IPS-18c (cell line): ENCODE results near the gene TPM4.
"Not testable (repeated sequence)": the region's sequence is repeated elsewhere in the genome, so short reads cannot be mapped to it uniquely, and the experiment has no call there.

ENCODE experiments used
- H3K4me3 ChIP-seq: 2 replicates; pipeline ENCODE4 v1.7.0; 2013; ENCODE audit warnings: low read depth, mild to moderate bottlenecking, low read length, moderate library complexity; ENCODE audit not compliant: insufficient read depth
- H3K9me3 ChIP-seq: one replicate; pipeline ENCODE4 v1.6.1; 2013; ENCODE audit warnings: mild to moderate bottlenecking, low read length, moderate library complexity; ENCODE audit not compliant: control insufficient read depth, insufficient read depth

Gene TPM4

DNA sequence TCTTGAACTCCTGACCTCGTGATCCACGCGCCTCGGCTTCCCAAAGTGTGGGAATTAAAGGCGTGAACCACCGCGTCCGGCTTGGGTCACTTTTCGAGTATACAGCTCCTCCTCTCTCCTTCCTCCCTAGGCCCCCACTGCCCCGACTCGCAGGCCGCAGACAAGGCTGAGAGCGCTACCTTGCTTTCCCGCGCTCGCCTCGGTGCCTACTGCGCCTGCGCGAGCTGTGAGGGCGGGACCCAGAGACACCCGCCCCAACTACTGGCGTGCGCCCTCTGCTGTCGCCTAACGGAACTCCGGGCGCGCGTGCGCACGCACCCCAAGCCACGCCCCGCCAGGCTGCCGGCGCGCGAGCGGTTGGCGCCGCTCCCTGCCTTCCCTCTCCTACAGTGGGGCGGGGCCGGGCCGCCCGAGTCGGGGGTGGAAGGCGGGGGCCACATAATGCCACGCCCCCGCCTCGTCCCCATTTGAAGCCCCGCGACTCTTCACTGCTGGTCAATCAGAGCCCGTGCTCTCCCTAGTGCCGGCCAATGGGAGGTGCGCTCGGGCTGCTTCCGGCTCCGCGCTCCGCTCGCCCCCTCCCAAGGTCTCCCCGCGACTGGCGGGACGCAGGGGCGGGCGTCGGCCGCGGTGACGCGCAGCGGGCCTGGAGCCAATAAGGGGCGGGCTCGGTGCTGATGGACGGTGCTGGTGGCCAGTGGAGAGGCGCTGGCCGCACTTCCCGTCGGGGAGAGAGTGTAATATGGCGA lies 35.0 kb downstream of the TPM4 start, which contains the start of gene RAB8A:
RAB8A (plus strand) TSS at position 730 of the 749 bp plus-strand sequence; CDS start at position 743, 13 bp downstream.
- Histone ChIP-seq H3K9me3 (no peaks in the 10 kb centered on the region), H3K4me3 (peak within 1 kb of the TSS; percentile 90)

DNA sequence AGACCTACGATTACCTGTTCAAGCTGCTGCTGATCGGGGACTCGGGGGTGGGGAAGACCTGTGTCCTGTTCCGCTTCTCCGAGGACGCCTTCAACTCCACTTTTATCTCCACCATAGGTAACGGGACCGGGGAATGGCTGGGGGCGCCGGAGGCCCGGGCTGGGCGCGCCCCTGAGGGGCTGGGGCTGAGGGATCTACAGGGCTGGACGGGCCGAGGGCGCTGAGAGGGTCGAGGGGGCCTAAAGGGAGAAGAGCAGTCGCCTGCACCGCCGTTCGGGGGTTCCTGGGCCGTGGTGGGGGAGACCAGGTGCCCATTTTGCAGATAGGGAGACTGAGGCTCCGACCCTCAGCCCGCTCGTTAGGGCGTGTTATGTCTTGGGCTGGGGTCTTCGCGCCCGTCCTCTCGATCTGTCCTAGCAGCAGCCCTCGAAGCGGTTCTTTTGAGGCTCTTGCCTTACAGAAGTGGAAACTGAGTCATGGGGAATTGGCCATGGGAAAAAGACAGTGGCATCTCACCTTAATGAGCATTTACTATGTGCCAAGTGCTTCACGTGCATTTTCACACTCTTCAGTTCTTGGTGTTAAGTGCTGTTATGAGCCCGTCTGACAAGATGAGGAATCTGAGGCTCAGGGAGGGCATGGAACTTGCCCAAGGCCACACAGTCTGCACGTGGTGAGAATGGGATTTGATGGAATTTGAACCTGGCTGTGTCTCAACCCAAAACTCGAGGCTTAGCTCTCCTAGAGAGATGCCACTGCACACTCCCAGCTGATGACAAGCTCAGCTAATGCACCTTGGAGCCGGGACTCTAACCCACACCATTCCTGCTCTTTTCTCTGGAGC lies 35.8 kb downstream of the TPM4 start:
- Histone ChIP-seq H3K9me3 (no peaks in the 10 kb centered on the region), H3K4me3 (peak overlapping the region; percentile 90)

DNA sequence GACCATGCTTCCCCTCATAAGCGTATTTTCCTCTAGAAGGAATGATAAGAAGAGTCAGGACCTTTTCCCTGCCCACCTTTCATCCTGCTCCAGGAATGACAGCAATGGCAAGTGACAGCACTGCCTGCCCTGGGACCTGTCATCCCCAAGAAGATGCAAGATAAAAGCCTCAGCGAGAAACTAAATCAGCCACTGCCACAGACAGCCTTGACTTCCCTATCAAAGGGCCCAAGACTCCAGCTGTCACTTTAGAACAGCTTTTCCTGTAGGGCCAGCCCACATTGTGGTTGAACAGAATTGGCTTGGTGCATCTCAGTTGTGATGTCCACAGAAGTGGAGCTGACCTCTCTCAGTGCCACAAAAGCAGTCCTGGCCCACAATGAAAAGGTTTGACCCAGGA lies 36.5 kb downstream of the TPM4 start:
- H3K4me3 ChIP-seq: peak overlapping the region; percentile 90
- no peaks in the 10 kb centered on the region for H3K9me3 ChIP-seq

DNA sequence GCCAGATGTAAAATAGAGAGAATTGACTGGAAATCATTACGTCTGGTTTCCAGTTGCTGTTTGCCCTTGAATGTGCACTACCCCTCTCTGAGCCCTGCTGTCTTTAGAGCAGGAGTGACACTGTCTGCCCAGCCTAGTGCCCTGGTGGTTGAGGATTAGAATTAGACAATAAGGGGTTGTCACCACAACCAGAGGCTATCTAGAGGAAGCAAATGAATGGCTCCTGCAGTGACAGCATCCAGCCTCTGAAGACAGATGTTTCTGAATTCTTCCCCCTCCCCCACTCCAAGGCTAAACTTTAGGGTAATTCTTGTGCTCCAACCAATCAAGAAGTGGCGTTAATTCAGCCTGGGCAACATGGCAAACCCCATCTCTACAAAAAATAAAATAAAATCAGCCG lies 37.4 kb downstream of the TPM4 start:
- Histone ChIP-seq H3K9me3 (no peaks in the 10 kb centered on the region), H3K4me3 (no peak overlapping the region)

DNA sequence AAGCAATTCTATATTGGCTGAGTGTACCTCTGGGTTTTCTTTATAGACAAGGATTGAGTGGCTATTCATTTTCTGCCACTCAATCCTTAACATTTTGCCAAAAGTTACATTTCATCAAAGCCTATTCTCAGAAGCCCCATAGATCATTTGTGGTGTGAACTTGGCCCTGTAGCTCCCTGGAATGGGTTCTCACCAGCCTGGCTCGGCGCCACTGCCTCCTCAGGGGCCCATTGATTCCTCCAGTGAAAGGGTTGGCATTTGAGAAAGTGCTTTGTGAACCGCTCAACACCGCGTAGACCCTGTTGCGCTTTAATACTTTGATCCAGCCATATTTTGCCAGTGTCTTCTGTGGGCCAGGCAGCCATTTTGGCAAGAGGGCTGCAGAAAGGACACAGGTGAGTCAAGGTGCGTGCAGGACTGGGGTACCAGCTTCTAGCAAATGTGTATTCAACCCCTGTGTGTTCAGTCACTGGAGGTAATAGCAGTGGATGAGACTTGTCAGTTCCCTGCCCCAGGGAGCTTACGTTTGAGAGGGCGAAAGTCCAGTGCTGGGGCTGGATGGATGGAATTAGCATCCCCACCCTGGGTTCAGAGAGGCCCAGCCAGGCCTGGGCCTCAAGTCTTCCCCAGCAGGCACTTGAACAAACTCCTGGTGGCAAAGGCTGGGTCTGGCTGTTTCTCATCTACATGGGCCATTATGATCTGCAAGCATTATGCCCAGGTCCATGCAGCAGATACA lies 39.2 kb downstream of the TPM4 start:
- no peak overlapping the region for H3K4me3 ChIP-seq
- H3K9me3 ChIP-seq: no peaks in the 10 kb centered on the region

DNA sequence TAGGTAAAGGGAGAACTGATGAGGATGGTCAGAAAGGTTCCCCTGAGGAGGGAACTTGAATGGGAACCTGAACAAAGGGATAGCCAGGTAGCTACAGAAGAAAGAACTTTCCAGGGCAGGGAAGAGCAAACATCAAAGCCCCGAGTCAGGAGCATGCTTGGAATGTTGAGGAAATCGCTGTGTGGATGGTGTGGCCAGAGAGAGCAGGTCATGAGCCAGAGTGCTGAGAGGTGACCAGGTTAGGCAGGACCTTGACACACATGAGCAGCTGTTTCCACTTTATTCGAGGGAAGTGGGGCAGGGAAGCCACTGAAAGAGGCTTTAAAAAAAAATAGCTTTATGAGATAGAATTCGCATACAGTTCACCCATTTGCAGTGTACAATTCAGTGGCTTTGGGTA lies 39.8 kb downstream of the TPM4 start:
- Histone ChIP-seq H3K4me3 (no peak overlapping the region), H3K9me3 (no peaks in the 10 kb centered on the region)

DNA sequence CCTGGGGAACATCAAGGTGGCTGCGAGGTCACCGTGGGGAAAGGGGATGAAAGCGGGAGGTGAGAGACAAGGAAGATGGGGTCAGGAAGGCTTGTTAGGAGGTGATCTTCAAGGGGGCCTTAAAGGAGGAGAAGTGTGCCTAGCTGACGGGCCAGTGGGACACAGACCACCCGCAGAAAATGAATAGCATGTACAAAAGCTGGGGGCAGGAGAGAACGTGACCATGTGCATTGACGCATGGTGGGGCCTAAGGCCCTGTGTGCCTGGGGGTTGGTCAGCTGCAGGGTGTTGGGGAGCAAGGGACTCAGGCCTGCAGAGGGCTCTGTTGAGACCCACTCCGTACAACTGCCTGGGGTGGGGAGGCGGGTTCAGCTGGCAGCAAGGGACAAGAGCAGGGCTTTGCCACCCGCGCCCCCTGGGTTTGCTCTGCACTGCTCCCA lies 41.3 kb downstream of the TPM4 start:
- Histone ChIP-seq H3K9me3 (no peaks in the 10 kb centered on the region), H3K4me3 (no peak overlapping the region)

DNA sequence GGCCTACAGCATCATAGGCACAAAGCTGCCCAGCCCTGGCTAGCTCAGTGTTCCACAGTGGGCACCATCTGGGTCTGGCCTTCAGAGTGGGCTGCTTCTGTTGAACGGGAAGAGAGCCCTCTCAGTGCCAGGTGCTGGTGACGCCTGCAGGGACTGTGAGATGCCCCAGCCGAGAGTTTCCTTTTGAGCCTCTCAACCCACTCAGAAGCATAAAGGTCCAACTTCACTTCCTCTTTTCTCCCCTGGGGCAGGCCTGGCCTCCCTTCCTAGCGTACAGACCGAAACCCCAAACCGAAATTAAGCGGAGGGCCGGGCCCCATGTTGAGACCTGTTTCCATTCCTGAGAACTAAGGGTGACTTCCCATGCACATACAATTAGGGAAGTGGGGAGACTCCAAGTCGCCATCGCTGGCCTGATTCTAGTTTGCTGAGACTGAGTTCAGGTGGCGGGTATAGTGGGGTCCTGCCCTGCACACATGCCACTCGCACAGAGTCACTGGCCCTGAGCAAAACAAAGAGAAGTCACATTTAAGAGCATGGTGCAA lies 42.3 kb downstream of the TPM4 start:
- Histone ChIP-seq H3K9me3 (no peaks in the 10 kb centered on the region), H3K4me3 (no peak overlapping the region)

DNA sequence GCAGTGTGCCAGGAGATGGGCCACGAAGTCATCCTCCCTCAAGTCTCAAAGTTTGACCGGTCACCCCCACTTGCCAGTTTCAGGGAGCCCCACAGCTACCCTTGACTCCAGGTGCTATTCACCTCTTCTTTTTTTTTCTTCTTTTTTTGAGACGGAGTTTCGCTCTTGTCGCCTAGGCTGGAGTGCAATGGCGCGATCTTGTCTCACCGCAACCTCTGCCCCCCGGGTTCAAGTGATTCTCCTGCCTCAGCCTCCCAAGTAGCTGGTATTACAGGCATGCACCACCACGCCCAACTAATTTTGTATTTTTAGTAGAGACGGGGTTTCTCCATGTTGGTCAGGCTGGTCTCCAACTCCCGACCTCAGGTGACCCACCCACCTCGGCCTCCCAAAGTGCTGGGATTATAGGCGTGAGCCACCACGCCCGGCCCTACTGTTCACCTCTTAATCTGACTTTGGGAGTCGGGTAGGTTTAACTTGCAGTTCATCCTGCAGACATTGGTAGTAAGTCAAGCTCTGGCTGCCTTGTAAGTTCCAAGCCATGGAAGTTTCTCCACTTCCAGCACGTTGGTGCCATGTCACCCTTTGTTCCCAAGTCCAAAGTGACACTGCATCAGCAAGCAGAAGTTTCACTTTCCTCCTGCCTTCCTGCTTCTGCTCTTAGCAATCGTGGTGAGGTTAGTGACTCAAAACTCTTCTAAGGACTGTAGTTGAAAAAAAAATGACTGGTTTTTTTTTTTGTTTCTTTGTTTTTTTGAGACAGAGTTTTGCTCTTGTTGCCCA lies 43.0 kb downstream of the TPM4 start:
- H3K9me3 ChIP-seq, H3K4me3 ChIP-seq: not testable (repeated sequence)

DNA sequence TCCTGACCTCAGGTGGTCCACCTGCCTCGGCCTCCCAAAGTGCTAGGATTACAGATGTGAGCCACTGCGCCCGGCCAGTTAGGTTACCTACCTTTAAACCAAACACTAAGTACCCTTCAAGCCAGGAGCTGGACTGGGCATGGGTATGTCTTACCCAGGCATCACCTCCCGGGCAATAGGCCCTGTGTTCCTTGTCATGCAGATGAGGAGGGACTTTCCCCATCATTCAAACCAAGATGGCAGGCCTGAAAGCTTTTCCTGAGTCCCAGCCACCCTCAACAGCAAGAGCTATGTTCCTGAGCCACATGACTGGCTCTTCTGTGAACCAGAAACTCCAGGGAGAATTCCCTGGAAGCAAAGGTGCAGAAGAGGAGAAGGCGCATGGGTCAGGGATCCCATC lies 44.8 kb downstream of the TPM4 start:
- Histone ChIP-seq H3K9me3 (no peaks in the 10 kb centered on the region), H3K4me3 (no peak overlapping the region)

DNA sequence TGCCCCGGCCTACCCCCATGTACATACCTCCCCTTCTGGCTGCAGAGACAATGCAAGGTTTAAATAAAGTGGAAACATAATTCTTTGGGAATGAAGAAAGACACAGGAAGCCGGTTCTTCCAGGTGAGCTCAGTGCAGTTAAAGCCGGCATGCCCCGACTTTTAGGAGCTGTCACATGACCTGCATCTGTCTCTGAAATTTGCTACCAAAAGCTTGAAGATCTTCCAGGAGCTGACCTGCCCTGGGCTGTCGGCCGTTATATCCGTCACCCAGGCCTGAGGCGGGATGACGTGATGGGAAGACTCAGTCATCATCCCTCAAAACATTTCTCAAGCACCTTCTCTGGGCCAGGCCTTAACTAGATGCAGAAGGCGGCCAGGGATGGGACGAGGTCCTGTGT lies 45.7 kb downstream of the TPM4 start:
- H3K4me3 ChIP-seq: no peak overlapping the region
- no peaks in the 10 kb centered on the region for H3K9me3 ChIP-seq

DNA sequence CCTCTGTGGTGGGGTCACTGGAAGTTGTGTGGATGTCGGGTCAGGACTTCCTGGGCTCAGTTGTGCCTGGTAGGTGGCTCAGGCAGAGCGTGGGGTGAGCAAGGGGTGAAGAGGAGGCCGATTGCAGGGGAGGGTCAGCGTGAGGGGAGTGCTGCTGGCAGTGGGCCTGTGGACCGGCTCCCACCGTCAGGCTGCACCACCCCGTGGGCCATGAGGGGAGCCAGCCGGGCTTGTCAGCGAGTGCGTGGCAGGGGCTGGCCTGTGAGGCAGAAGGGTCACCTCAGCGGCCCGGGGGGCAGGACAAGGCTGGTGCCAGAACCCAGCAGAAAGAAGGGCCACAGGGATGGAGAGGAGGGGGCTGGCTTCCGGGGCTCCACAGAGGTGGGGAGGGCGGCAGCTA lies 48.7 kb downstream of the TPM4 start:
- no peaks in the 10 kb centered on the region for H3K9me3 ChIP-seq
- no peak overlapping the region for H3K4me3 ChIP-seq

DNA sequence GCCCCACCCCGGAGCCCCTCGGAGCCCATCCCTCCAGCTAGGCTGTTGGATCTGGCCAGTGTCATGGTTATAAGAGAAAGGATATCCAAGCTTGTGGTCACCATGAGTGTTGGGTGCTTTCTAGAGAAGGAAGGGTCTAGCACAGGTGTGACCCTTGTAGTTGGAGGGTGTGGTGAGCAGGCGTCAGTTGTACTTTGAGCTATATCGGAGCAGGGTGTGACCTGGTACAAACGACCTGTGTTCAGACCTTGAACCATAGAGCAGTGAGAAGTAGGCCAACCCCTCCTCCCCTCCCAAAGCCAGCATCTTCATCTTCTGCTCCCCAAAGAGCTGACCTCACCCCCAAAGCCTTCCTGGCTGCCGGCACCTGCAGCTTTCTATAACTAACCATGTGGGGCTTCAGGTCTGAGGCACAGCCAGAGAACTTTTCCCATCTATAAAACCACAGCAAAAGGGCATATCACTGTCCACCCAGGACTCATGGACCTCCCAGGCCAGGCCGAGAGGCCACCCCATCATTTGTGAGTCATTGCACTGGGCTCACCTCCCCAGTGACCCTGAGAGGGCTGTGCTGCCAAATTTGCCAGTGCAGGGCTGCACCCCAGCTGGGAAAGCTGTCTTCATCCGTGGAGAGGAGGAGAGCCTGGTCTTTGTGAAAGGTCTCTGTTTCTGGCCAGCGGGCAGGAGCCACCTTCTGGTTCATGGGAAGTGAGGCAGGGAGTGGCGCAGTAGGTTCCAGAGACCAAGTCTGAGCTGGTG lies 49.6 kb downstream of the TPM4 start:
- H3K9me3 ChIP-seq: no peaks in the 10 kb centered on the region
- no peak overlapping the region for H3K4me3 ChIP-seq

DNA sequence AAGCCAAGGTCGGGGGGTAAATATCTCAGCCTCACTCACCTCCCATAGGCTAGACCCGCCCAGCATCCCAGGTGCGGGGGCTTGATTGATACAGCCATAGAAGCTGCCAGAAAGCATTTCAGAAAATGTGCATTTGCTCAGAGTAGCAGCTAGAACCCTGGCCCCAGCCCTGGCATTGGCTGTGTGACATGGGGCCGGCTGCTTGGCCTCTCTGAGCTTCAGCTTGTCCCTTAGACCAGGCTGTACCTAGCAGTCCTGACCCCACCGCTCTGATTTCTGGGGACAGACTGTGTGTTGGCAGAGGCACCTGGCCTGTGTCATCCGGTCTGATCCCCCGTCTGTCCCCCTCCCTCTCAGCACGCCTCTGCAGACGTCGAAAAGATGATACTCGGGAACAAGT lies 50.8 kb downstream of the TPM4 start:
- no peaks in the 10 kb centered on the region for H3K9me3 ChIP-seq
- no peak overlapping the region for H3K4me3 ChIP-seq

DNA sequence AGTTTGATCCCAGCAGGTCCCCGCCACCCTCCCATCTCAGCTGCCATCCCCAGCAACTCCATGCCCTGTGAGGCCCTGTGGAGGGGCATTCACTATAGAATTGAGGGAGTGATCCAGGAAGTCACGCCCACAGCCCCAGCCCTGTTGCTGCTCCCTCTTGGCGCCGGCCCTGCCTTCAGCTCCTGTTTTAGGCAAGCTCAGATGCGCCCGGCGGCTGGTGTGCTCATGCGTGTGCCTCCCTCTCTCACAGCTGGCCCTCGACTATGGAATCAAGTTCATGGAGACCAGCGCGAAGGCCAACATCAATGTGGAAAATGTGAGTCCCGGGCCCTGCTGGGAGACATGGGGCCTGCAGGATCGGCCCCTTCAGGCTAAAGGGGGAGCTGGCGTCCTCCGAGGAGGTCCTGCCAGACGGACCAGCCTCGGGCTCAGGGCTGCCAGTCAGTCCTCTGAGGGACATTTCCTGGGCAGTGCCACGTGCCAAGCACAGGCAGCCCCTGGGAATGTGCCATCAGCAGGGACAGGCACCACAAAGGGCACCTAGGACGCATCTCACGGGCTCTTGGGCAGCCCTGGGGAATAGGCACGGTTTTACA lies 51.6 kb downstream of the TPM4 start:
- Histone ChIP-seq H3K9me3 (no peaks in the 10 kb centered on the region), H3K4me3 (no peak overlapping the region)

DNA sequence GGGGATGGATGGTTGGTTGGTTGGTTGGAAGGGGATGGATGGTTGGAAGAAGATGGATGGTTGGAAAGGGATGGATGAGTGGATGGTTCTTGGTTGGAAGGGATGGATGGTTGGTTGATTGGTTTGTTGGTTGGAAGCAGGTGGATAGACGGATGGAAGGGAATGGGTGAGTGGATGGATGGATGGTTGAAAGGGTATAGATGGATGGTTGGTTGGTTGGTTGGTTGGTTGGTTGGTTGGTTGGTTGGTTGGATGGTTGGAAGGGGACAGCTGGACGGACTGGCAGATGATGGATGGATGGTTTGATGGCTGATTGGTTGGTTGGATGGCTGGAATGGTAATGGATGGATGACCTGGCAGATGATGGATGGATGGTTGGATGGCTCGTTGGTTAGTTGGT lies 55.4 kb downstream of the TPM4 start:
- no peak overlapping the region for H3K4me3 ChIP-seq
- H3K9me3 ChIP-seq: no peaks in the 10 kb centered on the region
